HG03060 (cell line): ENCODE results near the gene TUBA1A.
A peak's percentile ranks its signal among the peaks of the same experiment; 100 is the strongest.
"Not testable (repeated sequence)": the region's sequence is repeated elsewhere in the genome, so short reads cannot be mapped to it uniquely, and the experiment has no call there.

ENCODE experiments used
- ATAC-seq: cut with Tn5 transposase; IDR thresholded peaks from one replicate; pipeline ENCODE4 v1.9.1; 2021; ENCODE audit warnings: low read depth, moderate number of reproducible peaks; ENCODE audit not compliant: unreplicated experiment

Gene TUBA1A

DNA sequence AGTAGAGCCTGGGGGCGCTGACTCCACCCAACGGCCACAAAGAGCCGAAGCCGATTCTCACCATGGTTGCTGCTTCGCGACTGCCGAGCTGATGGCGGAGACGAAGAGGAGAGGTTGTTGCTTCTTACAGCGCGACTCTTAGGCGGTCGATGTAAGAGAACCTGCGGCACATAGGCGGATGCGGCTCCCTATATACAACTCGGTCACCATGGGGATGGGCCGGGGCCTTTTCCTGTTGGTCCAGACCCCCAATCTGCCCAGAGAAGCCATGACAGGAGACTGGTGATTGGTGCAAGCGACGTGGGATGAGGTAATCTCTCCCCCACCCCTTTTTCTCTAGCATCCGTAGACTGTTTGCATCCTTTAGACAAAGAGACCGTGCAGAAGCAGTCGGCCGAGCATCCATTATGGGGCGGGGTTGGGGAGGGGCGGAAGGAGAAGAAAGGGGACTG lies at the start of gene TUBA1A:
Gene TUBA1A (minus strand): TSS at position 165 of the 452 bp plus-strand sequence. CDS start 101 bp downstream, at position 64.
- peak; percentile 86 for ATAC-seq

GRCh38 chr12:49236423-49236822 lies 47.5 kb upstream of the TUBA1A start:
- no peak for ATAC-seq

GRCh38 chr12:49233842-49234526 lies 45.1 kb upstream of the TUBA1A start:
- no peak for ATAC-seq

DNA sequence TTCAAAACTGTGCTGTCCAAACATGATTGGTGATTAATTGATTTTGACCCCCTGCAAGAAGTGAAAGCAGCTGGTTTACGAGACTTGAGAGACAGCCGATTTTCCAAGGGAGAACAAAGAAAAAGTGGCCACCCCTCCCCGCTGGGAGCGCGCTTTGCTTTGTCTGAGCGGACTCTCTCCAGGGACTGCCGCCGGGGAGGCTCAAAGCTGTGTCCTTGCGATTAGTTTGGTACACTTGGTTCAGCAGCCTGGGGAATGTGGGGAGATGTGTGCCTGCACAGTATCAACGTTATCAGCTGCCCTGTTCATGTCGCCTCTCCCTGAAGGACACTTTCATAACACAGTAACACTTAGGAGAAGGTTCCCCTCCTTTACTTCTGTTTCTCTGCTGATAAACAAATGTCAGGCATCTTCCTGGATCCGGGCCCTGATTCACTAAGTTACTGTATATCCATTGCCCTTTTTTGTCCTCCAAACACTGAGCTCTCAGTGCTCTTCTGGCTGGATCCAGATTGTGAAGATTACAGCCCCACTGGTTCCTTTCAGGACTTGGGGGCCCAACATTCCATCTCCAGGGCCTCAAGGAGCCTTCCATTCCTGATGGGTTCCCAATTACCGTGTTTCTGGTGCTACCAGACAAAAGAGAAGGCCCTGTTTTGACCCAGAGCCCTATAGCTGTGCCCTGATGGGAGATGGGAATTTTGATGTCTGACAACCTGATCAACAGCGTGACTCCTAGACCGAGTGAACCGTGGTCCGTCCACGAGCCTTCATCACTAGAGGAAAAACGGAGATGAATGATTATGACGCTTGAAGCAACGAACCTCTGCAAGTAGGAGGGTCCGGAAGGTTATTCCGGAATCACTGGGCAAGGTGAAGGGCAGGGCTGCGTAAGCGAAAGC lies 44.3 kb upstream of the TUBA1A start:
- ATAC-seq: no peak

- no peak for ATAC-seq
Measured at GRCh38 chr12:49231878-49232655, 43.2 kb upstream of the TUBA1A start.

DNA sequence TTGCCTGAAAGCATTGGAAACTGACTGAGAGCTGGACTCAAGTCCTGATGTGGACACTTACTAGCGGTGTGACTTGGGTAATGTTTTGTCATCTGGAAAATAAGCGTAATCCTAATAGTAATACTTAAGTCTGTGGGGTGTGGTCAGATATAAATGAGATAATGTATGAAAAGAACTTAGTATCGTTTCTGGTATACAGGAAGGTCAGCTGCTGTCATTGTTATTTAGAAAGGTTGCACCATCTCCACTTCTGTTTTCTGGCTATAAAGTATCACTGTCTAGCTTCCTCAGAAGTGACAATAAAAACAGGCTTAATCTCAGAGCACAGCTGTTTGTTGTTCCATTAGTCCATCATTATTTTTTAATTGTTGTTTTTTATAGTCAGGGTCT lies 41.9 kb upstream of the TUBA1A start:
- no peak for ATAC-seq

GRCh38 chr12:49230176-49230804 lies 41.4 kb upstream of the TUBA1A start:
- ATAC-seq: no peak

GRCh38 chr12:49228653-49229052 lies 39.8 kb upstream of the TUBA1A start:
- no peak for ATAC-seq

GRCh38 chr12:49227713-49228112 lies 38.8 kb upstream of the TUBA1A start:
- ATAC-seq: no peak

- no peak for ATAC-seq
Measured at GRCh38 chr12:49225576-49226166, 36.8 kb upstream of the TUBA1A start.

DNA sequence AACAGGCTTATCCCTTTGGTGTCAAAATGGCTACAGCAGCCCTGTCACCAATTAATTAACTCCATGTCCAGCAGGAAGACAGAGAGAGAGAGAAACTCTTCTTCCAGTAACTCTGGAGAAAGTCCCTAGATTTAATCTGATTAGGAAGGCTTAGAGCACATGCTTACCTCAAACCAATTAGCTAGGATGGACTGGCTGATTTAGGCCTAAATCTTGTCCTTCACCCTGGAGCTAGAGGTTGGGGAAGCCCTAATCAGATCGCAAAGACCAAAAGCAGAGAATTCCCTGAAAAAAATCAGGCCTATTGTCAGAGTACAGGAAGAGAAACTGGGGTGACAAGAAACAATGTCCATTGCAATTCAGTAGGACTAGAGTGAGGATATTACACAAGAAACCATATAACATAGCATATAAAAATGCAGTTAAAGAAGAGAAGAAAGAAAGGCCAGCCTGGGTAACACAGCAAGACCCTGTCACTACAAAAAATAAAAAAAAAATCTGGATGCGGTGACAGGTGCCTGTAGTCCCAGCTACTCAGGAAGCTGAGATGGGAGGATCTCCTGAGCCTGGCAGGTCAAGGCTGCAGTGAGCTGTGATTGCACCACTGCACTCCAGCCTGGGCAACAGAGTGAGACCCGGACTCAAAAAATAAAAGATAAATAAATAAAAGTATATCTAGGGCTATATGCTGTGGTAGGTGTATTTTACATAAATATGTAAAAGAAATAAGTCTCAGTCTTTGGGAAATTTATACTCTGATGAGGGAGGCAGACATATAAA lies 34.9 kb upstream of the TUBA1A start:
- no peak for ATAC-seq

DNA sequence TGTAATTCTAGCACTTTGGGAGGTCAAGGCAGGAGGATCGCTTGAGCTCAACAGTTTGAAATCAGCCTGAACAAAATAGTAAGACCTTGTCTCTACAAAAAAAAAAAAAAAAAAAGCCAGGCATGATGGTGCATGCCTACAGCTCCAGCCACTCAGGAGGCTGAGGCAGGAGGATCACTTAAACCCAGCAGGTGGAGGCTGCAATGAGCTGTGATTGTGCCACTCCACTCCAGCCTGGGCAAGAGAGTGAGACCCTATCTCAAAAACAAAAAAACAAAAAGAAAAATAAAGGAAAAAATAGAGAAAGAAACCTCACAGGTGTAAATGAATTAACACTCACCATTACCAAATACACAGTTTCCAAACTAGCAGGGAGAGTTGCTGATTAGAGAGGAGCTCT lies 34.2 kb upstream of the TUBA1A start:
- no peak for ATAC-seq

DNA sequence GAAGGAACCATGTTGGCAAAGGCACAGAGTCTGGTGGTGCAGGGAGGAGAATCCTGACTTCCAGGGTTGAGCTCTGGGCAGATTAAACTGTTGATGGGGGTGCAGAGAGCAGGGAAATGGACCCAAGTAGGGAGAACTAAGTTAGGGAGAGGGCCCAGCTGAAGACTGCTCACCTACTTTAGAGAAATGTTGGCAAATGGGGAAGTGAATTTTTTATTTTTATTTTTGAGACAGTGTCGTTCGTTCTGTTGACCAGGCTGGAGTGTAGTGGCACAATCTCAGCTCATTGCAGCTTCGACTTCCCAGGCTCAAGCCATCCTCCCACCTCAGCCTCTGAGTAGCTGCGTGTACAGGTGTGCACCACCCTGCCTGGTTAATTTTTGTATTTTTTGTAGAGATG lies 32.1 kb upstream of the TUBA1A start:
- ATAC-seq: no peak

- no peak for ATAC-seq
Measured at GRCh38 chr12:49219417-49220026, 30.6 kb upstream of the TUBA1A start.

DNA sequence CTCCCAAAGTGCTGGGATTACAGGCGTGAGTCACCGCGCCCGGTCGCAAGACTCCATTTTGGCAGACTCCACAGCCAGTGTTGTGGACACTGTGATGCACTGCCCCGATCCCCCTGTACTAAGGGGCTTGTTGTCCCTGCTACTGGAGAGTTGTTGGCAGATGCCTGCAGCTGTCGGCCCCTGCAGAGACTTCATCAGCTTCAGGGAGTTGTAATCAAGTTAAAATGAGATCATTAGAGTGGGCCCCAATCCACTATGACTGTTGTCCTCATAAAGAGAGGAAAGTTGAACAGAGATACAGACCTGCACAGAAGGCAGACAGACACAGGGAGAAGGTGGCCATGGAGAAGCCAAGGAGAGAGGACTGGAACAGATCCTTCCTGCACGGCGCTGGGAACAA lies 23.7 kb upstream of the TUBA1A start:
- ATAC-seq: no peak

DNA sequence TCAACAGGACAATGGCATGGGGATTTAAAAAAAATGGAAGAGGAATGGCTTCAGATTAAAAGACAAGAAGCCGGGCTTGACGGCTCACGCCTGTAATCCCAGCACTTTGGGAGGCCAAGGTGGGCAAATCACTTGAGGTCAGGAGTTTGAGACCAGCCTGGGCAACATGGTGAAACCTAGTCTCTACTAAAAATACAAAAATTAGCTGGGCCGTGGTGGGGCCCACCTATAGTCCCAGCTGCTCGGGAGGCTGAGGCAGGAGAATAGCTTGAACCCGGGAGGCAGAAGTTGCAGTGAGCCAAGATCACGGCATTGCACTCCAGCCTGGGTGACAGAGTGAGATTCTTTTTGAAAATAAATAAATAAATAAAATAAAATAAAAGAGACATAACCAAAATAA lies 21.8 kb upstream of the TUBA1A start:
- ATAC-seq: not testable (repeated sequence)

GRCh38 chr12:49208676-49209075 lies 19.8 kb upstream of the TUBA1A start:
- no peak for ATAC-seq

- ATAC-seq: no peak
Measured at GRCh38 chr12:49208146-49208545, 19.3 kb upstream of the TUBA1A start.

GRCh38 chr12:49206389-49206788 lies 17.5 kb upstream of the TUBA1A start:
- no peak for ATAC-seq
